Activated T-cell treated with anti-CD3 and anti-CD28 coated beads, Interleukin-2, amount 50 U/mL, for 24 hours (primary cell): Measurements from ENCODE around the gene PHF21A.

Source experiments
- DNase-seq: peaks from one replicate; pipeline ENCODE4 v3.0.0-alpha.2; 2020
- H3K27ac Mint-ChIP-seq: 2 replicates; pipeline ENCODE4 v1.8.0; 2020; ENCODE audit warnings: mild to moderate bottlenecking, mixed read lengths
- H3K27me3 Mint-ChIP-seq: 2 replicates; pipeline ENCODE4 v1.8.0; 2020; ENCODE audit warnings: mixed read lengths
- H3K36me3 Mint-ChIP-seq: 2 replicates; pipeline ENCODE4 v1.8.0; 2020; ENCODE audit warnings: low read depth, mixed read lengths
- H3K4me1 Mint-ChIP-seq: 2 replicates; pipeline ENCODE4 v1.8.0; 2020; ENCODE audit warnings: low read depth, mixed read lengths
- H3K4me3 Mint-ChIP-seq: 2 replicates; pipeline ENCODE4 v1.8.0; 2020; ENCODE audit warnings: mild to moderate bottlenecking, moderate library complexity, mixed read lengths
- H3K9me3 Mint-ChIP-seq: 2 replicates; pipeline ENCODE4 v1.8.0; 2020; ENCODE audit warnings: mixed read lengths

Gene PHF21A

GRCh38 chr11:46114961-46115360 is 6.3 kb downstream of the PHF21A start:
- H3K4me1 Mint-ChIP-seq, result peaks cover 59% of the 10 kb centered on the region
- no peaks in the 10 kb centered on the region for H3K9me3 Mint-ChIP-seq
- H3K27me3 Mint-ChIP-seq, result no peaks in the 10 kb centered on the region
- no peak for DNase-seq
- H3K4me3 Mint-ChIP-seq, result no peak overlapping the region
- peak overlapping the region; percentile 70 for H3K27ac Mint-ChIP-seq
- peaks cover 9% of the 10 kb centered on the region for H3K36me3 Mint-ChIP-seq

- Mint-ChIP-seq H3K4me1 (peaks cover 57% of the 10 kb centered on the region), H3K27ac (no peak overlapping the region), H3K9me3 (no peaks in the 10 kb centered on the region), H3K36me3 (peaks cover 6% of the 10 kb centered on the region), H3K27me3 (no peaks in the 10 kb centered on the region), H3K4me3 (no peak overlapping the region)
- no peak for DNase-seq
Observed at GRCh38 chr11:46114378-46114777, 6.9 kb downstream of the PHF21A start.

DNA sequence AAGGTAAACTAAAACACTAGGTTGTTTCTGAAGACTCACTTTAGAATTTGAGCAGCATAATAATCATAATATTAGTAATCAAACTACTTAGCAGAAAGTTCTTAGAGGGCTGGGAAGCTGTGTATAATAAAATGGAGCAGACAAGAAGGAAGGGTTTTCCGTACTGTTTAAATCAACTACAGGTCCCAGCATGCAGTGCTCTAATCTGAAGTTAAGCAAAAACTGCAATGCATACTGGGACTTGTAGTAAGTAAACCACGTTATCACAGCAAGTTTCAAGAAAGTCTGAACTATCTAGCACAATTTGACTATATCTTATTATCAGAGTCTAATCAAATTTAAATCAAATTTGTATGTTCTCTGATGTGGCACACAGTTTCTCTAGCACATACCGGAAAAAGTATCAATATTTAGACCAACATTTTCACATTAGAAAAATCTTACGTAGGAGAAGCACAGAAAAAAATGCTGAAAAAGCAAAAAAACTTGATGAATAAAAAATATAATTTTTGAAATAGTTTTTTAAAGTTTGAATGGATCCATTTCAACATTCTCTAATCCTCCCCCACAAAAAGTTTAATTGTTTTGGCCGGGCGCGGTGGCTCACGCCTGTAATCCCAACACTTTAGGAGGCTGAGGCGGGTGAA is 8.2 kb downstream of the PHF21A start:
- DNase-seq, result no peak
- H3K36me3 Mint-ChIP-seq, result peaks cover 2% of the 10 kb centered on the region
- H3K4me3 Mint-ChIP-seq, result no peak overlapping the region
- H3K27ac Mint-ChIP-seq, result no peak overlapping the region
- peaks cover 47% of the 10 kb centered on the region for H3K4me1 Mint-ChIP-seq
- no peaks in the 10 kb centered on the region for H3K27me3 Mint-ChIP-seq
- H3K9me3 Mint-ChIP-seq, result no peaks in the 10 kb centered on the region

DNA sequence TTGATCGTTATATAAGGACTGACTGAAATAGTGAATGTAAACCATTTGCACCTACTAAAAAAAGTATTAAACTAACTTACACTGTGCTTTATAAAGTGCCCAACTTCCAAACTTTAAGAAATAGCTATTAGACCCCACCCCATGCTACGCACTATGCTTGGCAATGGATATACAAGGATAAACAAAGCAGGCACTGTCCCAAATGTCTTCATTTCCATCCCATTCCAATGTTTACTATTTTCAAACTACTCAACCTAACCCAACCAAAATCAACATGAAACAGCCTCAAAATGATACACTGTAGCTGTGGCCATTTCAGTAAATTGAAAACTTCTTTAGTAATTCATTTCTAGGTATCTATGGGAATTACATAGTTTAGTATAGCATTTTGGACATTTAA is 12.5 kb downstream of the PHF21A start:
- H3K4me3 Mint-ChIP-seq, result no peak overlapping the region
- no peaks in the 10 kb centered on the region for H3K36me3 Mint-ChIP-seq
- H3K4me1 Mint-ChIP-seq, result peaks cover 36% of the 10 kb centered on the region
- no peak for DNase-seq
- H3K9me3 Mint-ChIP-seq, result no peaks in the 10 kb centered on the region
- no peak overlapping the region for H3K27ac Mint-ChIP-seq
- H3K27me3 Mint-ChIP-seq, result no peaks in the 10 kb centered on the region

- H3K36me3 Mint-ChIP-seq, result no peaks in the 10 kb centered on the region
- H3K4me1 Mint-ChIP-seq, result peaks cover 34% of the 10 kb centered on the region
- no peaks in the 10 kb centered on the region for H3K27me3 Mint-ChIP-seq
- H3K9me3 Mint-ChIP-seq, result no peaks in the 10 kb centered on the region
- no peak overlapping the region for H3K4me3 Mint-ChIP-seq
- H3K27ac Mint-ChIP-seq, result no peak overlapping the region
- no peak for DNase-seq
Observed at GRCh38 chr11:46107780-46108179, 13.5 kb downstream of the PHF21A start.

DNA sequence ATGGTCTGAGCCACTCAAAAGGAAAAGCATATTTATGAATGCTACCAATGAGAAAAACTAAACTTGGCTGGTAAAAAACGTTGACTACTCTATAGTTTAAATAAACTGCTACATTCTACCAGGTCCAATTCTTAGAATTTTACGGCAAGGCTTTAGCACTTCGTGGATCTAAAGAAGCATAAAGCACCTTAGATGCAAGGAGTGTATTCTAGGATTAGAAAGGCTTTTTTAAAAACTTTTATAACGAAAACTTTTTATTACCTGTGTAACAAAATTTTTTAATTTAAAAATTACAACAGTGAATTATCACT is 13.9 kb downstream of the PHF21A start:
- H3K4me1 Mint-ChIP-seq, result peaks cover 37% of the 10 kb centered on the region
- DNase-seq, result no peak
- H3K27ac Mint-ChIP-seq, result no peak overlapping the region
- H3K27me3 Mint-ChIP-seq, result no peaks in the 10 kb centered on the region
- no peaks in the 10 kb centered on the region for H3K9me3 Mint-ChIP-seq
- H3K4me3 Mint-ChIP-seq, result no peak overlapping the region
- no peaks in the 10 kb centered on the region for H3K36me3 Mint-ChIP-seq

DNA sequence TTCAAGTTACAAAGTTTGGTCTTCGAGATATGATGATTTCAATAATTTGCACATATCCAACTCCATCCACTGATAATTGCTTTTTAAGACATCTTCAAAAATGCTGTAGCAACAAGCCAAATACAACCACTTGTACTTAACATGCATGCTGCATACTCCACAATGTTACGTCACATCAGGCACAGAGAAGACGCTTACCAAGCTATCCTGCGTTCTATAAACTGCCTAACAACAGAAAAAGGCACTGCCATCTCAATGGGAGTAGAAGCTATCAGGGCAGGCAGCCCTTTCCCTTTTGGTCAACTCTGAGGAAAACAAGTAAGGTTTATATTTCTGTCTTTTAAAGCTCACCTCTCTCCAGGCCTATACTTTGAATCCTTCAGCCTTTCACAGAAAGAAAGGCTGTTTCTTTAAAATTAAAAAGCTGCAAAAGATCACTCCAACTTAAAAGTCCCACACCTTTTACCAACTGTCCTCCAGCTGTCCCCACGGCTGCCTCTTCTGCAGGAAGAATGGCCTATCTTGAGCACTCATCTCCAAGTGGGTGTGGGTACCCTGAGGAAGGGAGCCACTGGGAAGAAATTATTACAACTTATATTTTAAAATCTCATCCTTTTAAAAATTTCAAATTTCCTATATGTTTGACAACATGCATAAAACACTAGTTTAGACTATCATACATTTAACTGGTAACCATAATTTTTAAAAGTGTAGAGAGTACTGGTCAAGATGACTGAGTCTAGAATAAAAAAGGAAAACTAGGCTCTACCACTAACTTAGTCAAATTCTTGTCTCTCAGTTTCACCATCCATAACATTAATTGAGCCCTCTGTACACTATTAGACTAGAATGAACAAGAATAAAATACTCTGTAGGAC is 14.5 kb downstream of the PHF21A start:
- no peaks in the 10 kb centered on the region for H3K36me3 Mint-ChIP-seq
- H3K27me3 Mint-ChIP-seq, result no peaks in the 10 kb centered on the region
- peaks cover 37% of the 10 kb centered on the region for H3K4me1 Mint-ChIP-seq
- no peak overlapping the region for H3K27ac Mint-ChIP-seq
- no peak overlapping the region for H3K4me3 Mint-ChIP-seq
- no peak for DNase-seq
- no peaks in the 10 kb centered on the region for H3K9me3 Mint-ChIP-seq

DNA sequence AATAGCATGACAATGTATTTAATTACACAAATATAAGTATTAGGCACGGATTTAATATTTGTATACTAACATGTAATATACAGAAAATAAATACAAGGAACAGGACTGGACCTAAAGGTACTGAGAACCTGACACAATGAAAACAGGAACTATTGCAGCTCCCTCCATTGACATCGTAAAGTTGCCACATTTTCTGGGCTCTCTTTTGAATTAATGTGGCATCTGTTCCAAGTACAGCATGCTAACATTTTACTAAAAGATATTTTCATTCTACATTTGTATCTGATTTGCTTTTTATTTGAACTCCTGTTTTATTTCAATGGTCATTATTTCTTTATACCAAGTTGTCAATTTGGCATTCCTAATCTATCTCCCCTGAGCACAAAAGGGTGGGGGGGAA is 15.3 kb downstream of the PHF21A start:
- Mint-ChIP-seq H3K27ac (no peak overlapping the region), H3K4me3 (no peak overlapping the region), H3K27me3 (no peaks in the 10 kb centered on the region), H3K4me1 (peaks cover 38% of the 10 kb centered on the region), H3K9me3 (no peaks in the 10 kb centered on the region), H3K36me3 (no peaks in the 10 kb centered on the region)
- no peak for DNase-seq

- H3K9me3 Mint-ChIP-seq, result no peaks in the 10 kb centered on the region
- DNase-seq, result no peak
- no peak overlapping the region for H3K27ac Mint-ChIP-seq
- peaks cover 46% of the 10 kb centered on the region for H3K4me1 Mint-ChIP-seq
- H3K36me3 Mint-ChIP-seq, result no peaks in the 10 kb centered on the region
- no peak overlapping the region for H3K4me3 Mint-ChIP-seq
- H3K27me3 Mint-ChIP-seq, result no peaks in the 10 kb centered on the region
Observed at GRCh38 chr11:46105134-46105628, 16.1 kb downstream of the PHF21A start.

- no peaks in the 10 kb centered on the region for H3K27me3 Mint-ChIP-seq
- H3K27ac Mint-ChIP-seq, result no peak overlapping the region
- no peaks in the 10 kb centered on the region for H3K36me3 Mint-ChIP-seq
- no peak for DNase-seq
- peaks cover 59% of the 10 kb centered on the region for H3K4me1 Mint-ChIP-seq
- no peak overlapping the region for H3K4me3 Mint-ChIP-seq
- no peaks in the 10 kb centered on the region for H3K9me3 Mint-ChIP-seq
Observed at GRCh38 chr11:46102843-46103242, 18.4 kb downstream of the PHF21A start.

GRCh38 chr11:46100670-46101069 is 20.6 kb downstream of the PHF21A start:
- H3K4me1 Mint-ChIP-seq, result peaks cover 53% of the 10 kb centered on the region
- no peak for DNase-seq
- H3K36me3 Mint-ChIP-seq, result no peaks in the 10 kb centered on the region
- peak overlapping the region; percentile 22 for H3K4me3 Mint-ChIP-seq
- H3K9me3 Mint-ChIP-seq, result no peaks in the 10 kb centered on the region
- peak overlapping the region; percentile 48 for H3K27ac Mint-ChIP-seq
- no peaks in the 10 kb centered on the region for H3K27me3 Mint-ChIP-seq

- H3K27ac Mint-ChIP-seq, result peak overlapping the region; percentile 75
- H3K4me1 Mint-ChIP-seq, result peaks cover 47% of the 10 kb centered on the region
- H3K9me3 Mint-ChIP-seq, result no peaks in the 10 kb centered on the region
- peak overlapping the region; percentile 49 for H3K4me3 Mint-ChIP-seq
- DNase-seq, result no peak
- no peaks in the 10 kb centered on the region for H3K27me3 Mint-ChIP-seq
- no peaks in the 10 kb centered on the region for H3K36me3 Mint-ChIP-seq
Observed at GRCh38 chr11:46099963-46100316, 21.3 kb downstream of the PHF21A start.

GRCh38 chr11:46090375-46090774 is 30.9 kb downstream of the PHF21A start:
- H3K27me3 Mint-ChIP-seq, result no peaks in the 10 kb centered on the region
- peaks cover 2% of the 10 kb centered on the region for H3K4me1 Mint-ChIP-seq
- peaks cover 37% of the 10 kb centered on the region for H3K36me3 Mint-ChIP-seq
- no peak overlapping the region for H3K27ac Mint-ChIP-seq
- H3K4me3 Mint-ChIP-seq, result no peak overlapping the region
- DNase-seq, result no peak
- H3K9me3 Mint-ChIP-seq, result no peaks in the 10 kb centered on the region

- Mint-ChIP-seq H3K4me1 (peaks cover 10% of the 10 kb centered on the region), H3K9me3 (no peaks in the 10 kb centered on the region), H3K36me3 (peaks cover 60% of the 10 kb centered on the region), H3K27me3 (no peaks in the 10 kb centered on the region), H3K4me3 (no peak overlapping the region), H3K27ac (no peak overlapping the region)
- no peak for DNase-seq
Observed at GRCh38 chr11:46079662-46080061, 41.6 kb downstream of the PHF21A start.

- Mint-ChIP-seq H3K27me3 (no peaks in the 10 kb centered on the region), H3K36me3 (peaks cover 55% of the 10 kb centered on the region), H3K4me3 (no peak overlapping the region), H3K9me3 (no peaks in the 10 kb centered on the region), H3K27ac (no peak overlapping the region), H3K4me1 (peaks cover 10% of the 10 kb centered on the region)
- no peak for DNase-seq
Observed at GRCh38 chr11:46075928-46076327, 45.3 kb downstream of the PHF21A start.
